ENCODE measurements around the gene RAB5B. TPM values are rescaled to one million over a fixed set of nuclear protein-coding genes. Genes with fewer than 3 reads are reported as not detected.

The RAB5B gene
- total and polyA plus RNA-seq, 2 donors (not counting 3 experiments of a cell fraction or from before 2014, with no cell fraction given), result 103 to 105 TPM

DNA sequence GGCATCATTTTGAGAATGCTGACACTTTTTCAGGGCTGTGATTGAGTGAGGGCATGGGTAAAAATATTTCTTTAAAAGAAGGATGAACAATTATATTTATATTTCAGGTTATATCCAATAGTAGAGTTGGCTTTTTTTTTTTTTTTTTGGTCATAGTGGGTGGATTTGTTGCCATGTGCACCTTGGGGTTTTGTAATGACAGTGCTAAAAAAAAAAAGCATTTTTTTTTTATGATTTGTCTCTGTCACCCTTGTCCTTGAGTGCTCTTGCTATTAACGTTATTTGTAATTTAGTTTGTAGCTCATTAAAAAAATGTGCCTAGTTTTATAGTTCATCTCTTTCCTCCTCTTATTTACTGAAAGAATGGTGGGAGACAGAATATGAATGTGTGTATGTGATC is 1.4 kb upstream of the RAB5B start:
- no peak for TF ChIP-seq EZH2 (IDR thresholded peaks at IDR 0.05; ENCODE audit: borderline replicate concordance, low read depth, low read length, severe bottlenecking)
- no peak for TF ChIP-seq POLR2A (IDR thresholded peaks at IDR 0.05; ENCODE audit: low read depth, low read length)
- TF ChIP-seq, protein P1, sequence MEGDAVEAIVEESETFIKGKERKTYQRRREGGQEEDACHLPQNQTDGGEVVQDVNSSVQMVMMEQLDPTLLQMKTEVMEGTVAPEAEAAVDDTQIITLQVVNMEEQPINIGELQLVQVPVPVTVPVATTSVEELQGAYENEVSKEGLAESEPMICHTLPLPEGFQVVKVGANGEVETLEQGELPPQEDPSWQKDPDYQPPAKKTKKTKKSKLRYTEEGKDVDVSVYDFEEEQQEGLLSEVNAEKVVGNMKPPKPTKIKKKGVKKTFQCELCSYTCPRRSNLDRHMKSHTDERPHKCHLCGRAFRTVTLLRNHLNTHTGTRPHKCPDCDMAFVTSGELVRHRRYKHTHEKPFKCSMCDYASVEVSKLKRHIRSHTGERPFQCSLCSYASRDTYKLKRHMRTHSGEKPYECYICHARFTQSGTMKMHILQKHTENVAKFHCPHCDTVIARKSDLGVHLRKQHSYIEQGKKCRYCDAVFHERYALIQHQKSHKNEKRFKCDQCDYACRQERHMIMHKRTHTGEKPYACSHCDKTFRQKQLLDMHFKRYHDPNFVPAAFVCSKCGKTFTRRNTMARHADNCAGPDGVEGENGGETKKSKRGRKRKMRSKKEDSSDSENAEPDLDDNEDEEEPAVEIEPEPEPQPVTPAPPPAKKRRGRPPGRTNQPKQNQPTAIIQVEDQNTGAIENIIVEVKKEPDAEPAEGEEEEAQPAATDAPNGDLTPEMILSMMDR (IDR thresholded peaks at IDR 0.05; ENCODE audit: extremely low read depth in 1 of 2, insufficient read depth in 1 of 2, low read depth in 1 of 2, low read length in 2 of 2), result no peak
- TF ChIP-seq MYC (IDR thresholded peaks at IDR 0.05; ENCODE audit: low read depth, low read length), result no peak
- TF ChIP-seq, protein P2, sequence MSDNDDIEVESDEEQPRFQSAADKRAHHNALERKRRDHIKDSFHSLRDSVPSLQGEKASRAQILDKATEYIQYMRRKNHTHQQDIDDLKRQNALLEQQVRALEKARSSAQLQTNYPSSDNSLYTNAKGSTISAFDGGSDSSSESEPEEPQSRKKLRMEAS (IDR thresholded peaks at IDR 0.05; ENCODE audit: insufficient read depth, insufficient read length), result no peak
- no peak for TF ChIP-seq JUN (IDR thresholded peaks at IDR 0.05; ENCODE audit: borderline replicate concordance, insufficient read depth, insufficient read length, low read depth)
- TF ChIP-seq FOS (IDR thresholded peaks at IDR 0.05; ENCODE audit: borderline replicate concordance, insufficient read depth, low read length), result no peak
- TF ChIP-seq GATA2 (IDR thresholded peaks at IDR 0.05; ENCODE audit: insufficient read depth, insufficient read length, low read depth, low read length), result no peak
- no peak for TF ChIP-seq POLR2AphosphoS5 (IDR thresholded peaks at IDR 0.05; ENCODE audit: insufficient read depth, low read depth, low read length)
- ChIA-PET CTCF (interaction anchor here (0.6 to 2.1 kb wide), 3 partner anchors 15 to 101 kb away, joined by 3 to 11 read pairs (median 5); no protein-coding TSS in a partner anchor), POLR2A (no interaction called here)
- Histone ChIP-seq H3K4me1 (ENCODE audit: control insufficient read depth, extremely low read depth, insufficient read depth, low read length) (peaks cover 27% of the 10 kb centered on the region), H3K9me1 (replicated peaks; ENCODE audit: control insufficient read depth, extremely low read depth, insufficient read depth, low read length) (no peaks in the 10 kb centered on the region), H3K36me3 (ENCODE audit: control insufficient read depth in 2 of 2, extremely low read depth in 1 of 2, insufficient read depth in 2 of 2, low read length in 2 of 2) (peaks cover 1 to 3% of the 10 kb centered on the region in 2 experiments), H3K79me2 (ENCODE audit: control insufficient read depth, insufficient read depth, low read length) (peaks cover 38% of the 10 kb centered on the region), H3K9ac (replicated peaks; ENCODE audit: extremely low read depth, insufficient read depth, low read length) (peak overlapping the region; percentile 72), H3K27me3 (ENCODE audit: control insufficient read depth in 2 of 2, insufficient read depth in 2 of 2, low read length in 2 of 2) (no peaks in the 10 kb centered on the region), H3K4me3 (replicated peaks in 1 of 3; ENCODE audit: insufficient read depth in 1 of 3, low read depth in 1 of 3, low read length in 3 of 3) (peak overlapping the region in 2 of 3 experiments; percentile 46 to 79), H2AFZ (ENCODE audit: low read depth, low read length) (no peak overlapping the region), H3K9me3 (replicated peaks; ENCODE audit: control insufficient read depth, insufficient read depth, low read length) (no peaks in the 10 kb centered on the region), H4K20me1 (replicated peaks; ENCODE audit: control insufficient read depth, extremely low read depth, insufficient read depth, low read length) (no peaks in the 10 kb centered on the region), H3K4me2 (ENCODE audit: insufficient read depth, low read length) (peak overlapping the region; percentile 81), H3K27ac (ENCODE audit: insufficient read depth, low read depth, low read length) (peak overlapping the region; percentile 78)
- intact Hi-C loops (cut with micrococcal nuclease) (loop anchor here (2.0 kb wide), 1 partner anchor 40 kb away; no protein-coding TSS in a partner anchor), dilution Hi-C loops (cut with MboI; ENCODE audit: extremely low pct_ligation_motif_present, low sequenced_read_pairs) (no loop called here)
- no peak for DNase-seq (ENCODE audit: low read depth, low spot score)
- no peak for FAIRE-seq
- no TSS peak for BruUV-seq (replicated peaks)

Data from endothelial cell of umbilical vein (primary cell).